DMS 273 (cell line): ENCODE data around the gene COX7B2.
A peak's percentile ranks its signal among the peaks of the same experiment; 100 is the strongest.

Source experiments
- DNase-seq: peaks from one replicate; lab custom pipeline; 2025; ENCODE audit not compliant: unreplicated experiment; lab: John Stamatoyannopoulos, UW

Gene COX7B2

GRCh38 chr4:46890056-46890455 is 19.0 kb downstream of the COX7B2 start:
- no peak for DNase-seq

DNA sequence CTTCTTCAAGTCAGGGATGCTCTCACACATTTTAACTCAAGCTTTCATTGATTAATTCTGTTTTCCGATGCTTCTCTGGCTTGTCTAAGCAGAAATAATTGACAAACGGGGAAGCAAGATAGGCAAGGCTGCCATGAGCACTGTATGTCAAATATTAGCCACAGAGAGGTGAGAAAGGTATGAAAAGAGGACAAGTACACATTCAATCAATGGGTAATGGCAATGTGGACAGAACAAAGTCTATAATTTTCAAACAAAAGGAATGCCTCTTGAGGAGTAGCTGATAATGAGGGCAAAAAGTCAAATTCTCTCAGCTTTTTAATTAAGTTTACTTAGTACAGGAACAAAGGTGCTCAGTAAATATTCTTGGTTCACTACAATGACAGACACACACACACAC is 19.6 kb downstream of the COX7B2 start:
- no peak for DNase-seq

- peak; percentile 37 for DNase-seq
Measured at GRCh38 chr4:46886711-46887110, 22.3 kb downstream of the COX7B2 start.

GRCh38 chr4:46878641-46879040 is 30.4 kb downstream of the COX7B2 start:
- no peak for DNase-seq

DNA sequence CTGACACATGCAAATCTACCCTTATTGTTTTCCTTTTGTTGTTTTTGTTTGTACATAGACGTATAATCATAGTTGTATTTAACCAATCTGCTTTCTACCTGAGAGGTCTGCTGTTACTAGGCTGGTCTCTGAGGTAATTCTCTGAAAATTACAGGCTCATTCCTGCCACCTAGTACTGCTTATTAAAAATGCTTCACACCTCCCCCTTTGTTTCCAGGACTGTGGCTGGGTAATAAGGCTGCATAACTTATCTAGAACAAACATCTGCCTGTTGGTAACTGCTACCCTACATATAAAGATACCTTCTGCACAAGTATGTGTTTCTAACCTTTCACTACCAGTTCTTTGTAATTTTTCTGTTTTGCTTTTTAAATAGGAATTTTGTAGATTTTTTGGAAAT is 34.2 kb downstream of the COX7B2 start:
- DNase-seq = peak; percentile 50

DNA sequence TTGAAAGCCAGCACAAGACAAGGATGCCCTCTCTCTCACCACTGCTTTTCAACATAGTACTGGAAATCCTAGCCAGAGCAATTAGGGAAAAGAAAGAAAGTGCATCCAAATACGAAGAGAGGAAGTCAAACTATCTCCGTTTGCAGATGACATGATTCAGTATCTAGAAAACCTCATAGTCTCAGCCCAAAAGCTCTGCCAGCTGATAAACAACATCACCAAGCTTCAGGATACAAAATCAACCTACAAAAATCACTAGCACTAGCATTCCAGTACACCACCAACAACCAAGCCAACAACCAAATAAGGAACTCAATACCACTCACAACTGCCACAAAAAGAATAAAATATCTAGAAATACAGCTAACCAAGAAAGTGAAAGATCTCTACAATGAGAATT is 38.6 kb downstream of the COX7B2 start:
- no peak for DNase-seq

GRCh38 chr4:46856333-46856732 is 52.7 kb downstream of the COX7B2 start:
- no peak for DNase-seq

DNA sequence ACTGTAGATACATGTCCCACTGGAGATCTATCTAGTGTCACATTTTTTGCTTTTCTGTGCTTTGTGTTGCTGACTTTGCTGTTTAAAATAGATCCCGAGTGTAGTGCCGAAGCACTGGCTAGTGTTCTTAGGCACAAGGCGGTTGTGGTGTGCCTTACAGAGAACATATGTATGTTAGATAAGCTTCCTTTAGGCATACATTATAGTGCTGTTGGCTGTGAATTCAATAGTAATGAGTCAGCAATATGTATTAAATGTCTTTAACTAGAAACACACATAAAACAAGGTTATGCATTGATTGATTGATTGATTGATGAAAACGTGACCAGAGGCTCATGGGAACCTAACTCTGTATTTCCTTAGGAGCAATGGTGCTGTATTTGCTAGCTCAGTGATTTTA is 56.2 kb downstream of the COX7B2 start:
- DNase-seq = no peak

GRCh38 chr4:46850026-46850425 is 59.0 kb downstream of the COX7B2 start:
- DNase-seq = no peak

DNA sequence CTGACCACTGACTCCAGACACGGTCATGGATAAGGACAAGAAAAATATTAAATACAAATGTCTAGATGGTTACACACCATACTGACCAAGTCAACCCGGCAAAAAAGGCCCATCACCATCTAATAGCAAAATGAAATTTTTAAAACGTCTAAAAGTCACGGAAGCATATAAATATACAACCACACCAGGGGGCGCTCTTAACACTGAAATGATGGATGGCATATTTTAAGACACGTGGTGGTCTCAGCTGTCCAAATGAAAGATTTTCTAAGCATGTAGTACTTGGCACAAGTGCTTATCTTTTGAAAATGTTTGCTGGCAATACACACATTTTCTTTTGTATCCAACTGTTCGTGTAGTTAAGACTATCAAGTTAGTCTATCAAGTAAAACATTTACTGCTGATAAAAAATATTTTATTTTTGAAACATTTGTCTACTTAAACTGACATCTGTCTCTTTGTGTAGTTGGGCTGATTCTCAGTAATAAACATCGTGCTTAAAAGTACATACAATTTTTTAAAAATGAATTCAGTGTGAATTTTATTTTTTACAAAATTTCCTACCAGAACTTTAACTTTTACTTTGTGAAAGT is 64.6 kb downstream of the COX7B2 start:
- peak; percentile 87 for DNase-seq

DNA sequence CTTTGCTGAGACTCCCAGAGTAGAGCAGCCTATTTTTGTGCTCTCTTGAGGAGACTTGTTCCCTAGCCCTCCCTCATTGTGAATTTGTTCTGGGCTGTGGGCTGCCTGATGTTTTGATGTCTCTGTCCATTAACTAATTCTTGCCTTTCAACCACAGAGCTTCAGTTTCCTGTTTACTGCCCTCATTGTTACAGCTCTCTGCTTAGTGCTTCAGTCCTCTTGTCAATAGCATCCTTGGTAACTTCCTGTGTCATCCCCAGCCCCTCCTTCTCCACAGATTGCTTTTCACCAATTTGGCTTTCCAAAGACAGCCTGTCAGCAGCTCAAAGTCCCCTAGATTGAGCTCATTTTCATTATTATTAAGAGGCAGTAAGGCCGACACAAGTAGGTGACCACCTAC is 69.9 kb downstream of the COX7B2 start:
- DNase-seq = no peak

- DNase-seq = no peak
Measured at GRCh38 chr4:46837639-46838038, 71.4 kb downstream of the COX7B2 start.

DNA sequence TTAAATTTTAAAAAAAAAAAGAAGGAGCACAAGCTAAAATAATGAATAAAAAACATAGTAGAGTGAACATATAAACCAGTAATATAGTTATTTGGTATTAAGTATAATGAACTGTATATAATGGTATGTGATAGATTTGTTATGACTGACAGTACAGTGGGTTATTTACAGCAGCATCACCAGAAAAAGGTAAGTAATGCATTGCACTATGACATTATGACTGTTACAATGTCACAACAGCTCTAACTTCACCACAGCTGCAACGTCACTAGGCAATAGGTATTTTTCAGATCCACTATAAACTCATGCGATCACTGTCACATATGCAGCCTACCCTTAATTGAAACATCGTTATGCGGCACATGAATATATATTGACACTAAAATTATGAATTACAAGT is 72.5 kb downstream of the COX7B2 start:
- DNase-seq = no peak

DNA sequence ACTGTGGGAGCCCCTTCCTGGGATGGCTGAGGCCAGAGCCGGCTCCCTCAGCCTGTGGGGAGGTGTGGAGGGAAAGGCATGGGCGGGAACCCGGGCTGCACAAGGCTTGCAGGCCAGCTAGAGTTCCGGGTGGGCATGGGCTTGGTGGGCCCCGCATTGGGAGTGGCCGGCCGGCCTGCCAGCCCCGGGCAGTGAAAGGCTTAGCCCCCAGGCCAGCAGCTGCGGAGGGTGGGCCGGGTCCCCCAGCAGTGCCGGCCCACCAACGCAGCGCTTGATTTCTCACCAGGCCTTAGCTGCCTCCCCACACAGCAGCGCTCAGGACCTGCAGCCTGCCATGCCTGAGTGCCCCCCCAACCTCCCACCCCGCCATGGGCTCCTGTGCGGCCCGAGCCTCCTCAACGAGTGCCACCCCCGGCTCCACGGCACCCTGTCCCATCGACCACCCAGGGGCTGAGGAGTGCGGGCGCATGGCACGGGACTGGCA is 78.0 kb downstream of the COX7B2 start:
- no peak for DNase-seq

DNA sequence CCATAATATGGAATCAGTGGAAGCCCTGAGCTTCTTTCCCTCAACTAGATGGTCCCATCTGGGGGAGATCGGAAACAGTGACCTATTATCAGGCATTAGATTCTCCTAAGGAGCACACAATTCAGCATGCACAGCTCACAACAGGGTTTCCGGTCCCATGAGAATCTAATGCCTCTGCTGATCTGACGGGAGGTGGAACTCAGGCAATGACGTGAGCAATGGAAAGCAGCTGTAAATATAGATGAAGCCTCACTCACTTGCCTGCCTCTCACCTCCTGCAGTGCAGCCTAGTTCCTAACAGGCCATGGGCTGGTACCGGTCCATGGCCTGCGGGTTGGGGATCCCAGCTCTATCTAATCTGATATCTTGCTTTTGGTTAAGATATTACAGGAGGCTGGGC is 88.9 kb downstream of the COX7B2 start:
- DNase-seq = no peak

- no peak for DNase-seq
Measured at GRCh38 chr4:46819095-46819494, 90.0 kb downstream of the COX7B2 start.

GRCh38 chr4:46818604-46819003 is 90.4 kb downstream of the COX7B2 start:
- DNase-seq = no peak

DNA sequence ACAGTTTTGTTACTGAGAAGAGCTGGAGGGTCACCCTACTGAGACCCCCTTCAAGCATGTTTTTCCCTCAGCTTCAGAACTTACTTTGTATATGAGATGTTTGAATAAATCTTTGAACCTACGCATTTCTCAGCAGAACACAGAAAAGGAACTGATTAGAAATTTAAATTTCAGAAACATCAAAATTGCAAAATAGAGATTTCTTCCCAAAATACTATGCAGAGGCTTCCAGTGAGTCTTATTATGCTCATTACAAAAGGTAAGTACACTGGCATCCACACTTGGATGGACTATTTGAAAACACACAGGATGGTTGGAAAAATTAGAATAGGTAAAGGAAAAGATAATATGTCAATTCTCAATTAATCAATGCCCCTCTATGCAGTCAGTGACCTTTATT is 91.2 kb downstream of the COX7B2 start:
- DNase-seq = no peak

DNA sequence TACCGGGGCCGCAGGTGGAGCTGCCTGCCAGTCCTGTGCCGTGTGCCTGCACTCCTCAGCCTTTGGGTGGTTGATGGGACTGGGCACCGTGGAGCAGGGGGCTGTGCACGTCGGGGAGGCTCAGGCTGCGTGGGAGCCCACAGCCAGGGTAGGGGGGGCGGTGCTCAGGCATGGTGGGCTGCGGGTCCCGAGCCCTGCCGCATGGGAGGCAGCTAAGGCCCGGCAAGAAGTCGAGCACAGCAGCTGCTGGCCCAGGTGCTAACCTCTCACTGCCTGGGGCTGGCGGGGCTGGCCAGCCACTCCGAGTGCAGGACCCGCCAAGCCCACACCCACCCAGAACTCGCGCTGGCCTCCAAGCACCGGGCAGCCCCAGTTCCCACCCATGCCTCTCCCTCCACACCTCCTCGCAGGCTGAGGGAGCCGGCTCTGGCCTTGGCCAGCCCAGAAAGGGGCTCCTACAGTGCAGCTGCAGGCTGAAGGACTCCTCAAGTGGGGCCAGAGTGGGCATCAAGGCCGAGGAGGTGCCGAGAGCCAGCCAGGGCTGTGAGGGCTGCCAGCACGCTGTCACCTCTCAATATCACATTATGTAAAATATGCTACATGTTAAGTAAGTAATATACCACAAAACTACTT is 104.1 kb downstream of the COX7B2 start:
- DNase-seq = no peak

DNA sequence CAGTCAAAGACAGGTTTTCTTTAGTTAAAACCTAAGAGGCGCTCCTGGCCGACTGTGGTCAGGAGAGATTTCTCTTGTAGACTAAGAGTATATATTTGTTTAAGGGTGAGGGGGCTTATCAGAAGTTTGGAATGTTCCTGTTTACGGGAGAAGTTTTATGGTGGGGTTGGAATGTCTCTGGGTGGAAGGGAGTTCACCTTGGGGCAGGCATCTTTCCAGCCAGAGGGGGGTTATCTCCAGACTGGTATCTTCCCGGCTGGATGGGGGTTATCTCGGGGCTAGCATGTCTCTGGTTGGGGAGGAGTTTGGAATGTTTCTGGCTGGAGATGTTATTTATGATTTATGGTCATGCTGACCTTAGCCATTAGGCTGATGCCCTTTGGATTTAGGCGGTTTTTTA is 116.0 kb downstream of the COX7B2 start:
- no peak for DNase-seq

DNA sequence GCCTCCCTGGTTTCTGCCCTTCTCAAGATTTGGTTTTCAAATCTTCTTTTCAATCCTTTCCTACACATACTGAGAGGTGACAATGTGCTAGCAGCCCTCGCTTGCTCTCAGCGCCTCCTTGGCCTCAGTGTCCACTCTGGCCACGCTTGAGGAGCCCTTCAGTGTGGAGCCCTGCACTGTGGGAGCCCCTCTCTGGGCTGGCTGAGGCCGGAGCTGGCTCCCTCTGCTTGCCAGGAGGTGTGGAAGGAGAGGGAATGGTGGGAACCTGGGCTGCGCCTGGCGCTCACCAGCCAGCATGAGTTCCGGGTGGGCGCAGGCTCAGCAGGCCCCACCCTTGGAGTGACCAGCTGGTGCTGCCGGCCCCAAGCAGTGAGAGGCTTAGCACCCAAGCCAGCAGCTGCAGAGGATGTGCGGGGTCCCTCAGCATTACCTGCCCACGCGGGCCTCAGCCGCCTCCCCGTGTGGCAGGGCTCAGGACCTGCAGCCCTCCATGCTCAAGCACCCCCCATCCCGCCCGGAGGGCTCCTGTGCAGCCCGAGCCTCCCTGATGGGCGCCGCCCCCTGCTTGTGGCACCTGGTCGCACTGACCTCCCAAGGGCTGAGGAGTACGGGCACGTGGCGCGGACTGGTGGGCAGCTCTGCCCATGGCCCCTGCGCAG is 127.5 kb downstream of the COX7B2 start:
- no peak for DNase-seq

DNA sequence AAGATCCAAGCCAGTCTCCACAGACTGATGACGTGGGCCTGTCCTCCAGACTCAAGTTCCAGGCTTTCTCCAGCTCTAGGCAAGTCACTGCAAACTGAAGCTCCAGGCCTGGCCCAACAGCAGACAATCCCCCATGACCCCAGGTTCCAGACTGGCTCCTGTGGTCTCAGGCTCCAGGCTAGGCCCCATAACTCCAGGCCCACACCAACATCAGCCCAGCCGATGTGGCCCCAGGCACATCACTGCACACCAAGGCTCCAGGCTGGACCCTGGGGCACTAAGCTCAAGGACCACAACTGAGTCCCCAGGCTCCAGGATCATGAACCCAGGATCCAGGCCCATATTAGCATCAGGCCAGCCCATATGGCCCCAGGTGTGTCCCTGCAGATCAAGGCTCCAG is 143.6 kb downstream of the COX7B2 start:
- DNase-seq = no peak

DNA sequence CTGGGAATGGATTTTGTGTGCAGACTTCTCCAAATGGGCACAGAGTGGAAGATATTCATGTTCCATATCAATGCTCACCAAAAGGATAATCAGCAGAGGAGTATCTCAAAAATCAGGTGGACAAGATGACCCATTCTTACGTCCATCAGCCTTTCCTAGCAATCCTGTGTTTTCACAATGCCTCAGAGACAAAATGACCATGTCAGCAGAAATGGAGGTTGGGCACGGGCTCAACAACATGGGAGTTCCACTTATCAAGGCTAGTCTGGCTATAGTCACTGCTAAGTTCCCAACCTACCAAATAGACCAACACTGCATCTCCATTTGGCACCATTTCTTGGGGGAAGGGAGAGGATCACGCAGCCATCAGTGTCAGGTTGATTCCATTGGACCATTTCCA is 179.0 kb downstream of the COX7B2 start:
- DNase-seq = no peak
